Thyroid gland (tissue), 4 donors: ENCODE results near the gene PSMD3. TPM values are rescaled to one million over a fixed set of nuclear protein-coding genes. Genes with fewer than 3 reads are reported as not detected.
"Not testable (repeated sequence)": the region's sequence is repeated elsewhere in the genome, so short reads cannot be mapped to it uniquely, and the experiment has no call there.

ENCODE experiments used
- DNase-seq, 2 donors: peaks; one replicate each; pipeline ENCODE4 v3.0.0-alpha.2; 2019
- H3K27ac ChIP-seq, 3 donors: fragments of 200-600 bp; sonication (generic); 1 replicate in 2 of 3; 2 replicates in 1 of 3; pipeline ENCODE4 v1.5.1; 2016 to 2019; ENCODE audit warnings: mild to moderate bottlenecking in 1 of 3, moderate library complexity in 1 of 3
- H3K27me3 ChIP-seq: fragments of 200-600 bp; sonication (generic); one replicate; pipeline ENCODE4 v1.5.1; 2019
- H3K36me3 ChIP-seq, 2 donors: fragments of 200-600 bp; sonication (generic); one replicate each; pipeline ENCODE4 v1.5.1; 2016 to 2019
- H3K4me1 ChIP-seq, 2 donors: fragments of 200-600 bp; sonication (generic); one replicate each; pipeline ENCODE4 v1.5.1; 2017 to 2019
- H3K4me3 ChIP-seq, 3 donors: fragments of 200-600 bp; sonication (generic); replicated peaks in 1 of 3; 1 replicate in 2 of 3; 2 replicates in 1 of 3; pipeline ENCODE4 v1.5.1; 2016; ENCODE audit warnings: mild to moderate bottlenecking in 1 of 3
- H3K9me3 ChIP-seq: fragments of 200-600 bp; sonication (generic); one replicate; pipeline ENCODE4 v1.5.1; 2017
- POLR2A ChIP-seq, 2 donors: fragments of 450-650 bp; IDR thresholded peaks; one replicate each; pipeline ENCODE4 v1.6.1; 2017; ENCODE audit warnings: antibody characterized with exemption in 2 of 2, mild to moderate bottlenecking in 2 of 2, moderate library complexity in 1 of 2
- WGBS, 2 donors: methylation state at CpG; one replicate each; pipeline ENCODE4 v1.1.5; 2017; 5-methylcytosine and 5-hydroxymethylcytosine counted together
- intact Hi-C: fragments of 100-400 bp; cut with DNase I; formaldehyde crosslinking; loops from one replicate; pipeline ENCODE4 v1.15.1; 2023
- total RNA-seq, 4 donors: library from RNA; depleted of rRNA; stranded (reverse); fragments of >200 nt; gene quantifications; one replicate each; pipeline ENCODE4 v1.2.3, GENCODE V29; 2016
- TF ChIP-seq, protein P1 (sequence below), 6 experiments: fragments of 200-600 bp in 3 of 6; fragments of 450-650 bp in 3 of 6; sonication (generic) in 3 of 6; IDR thresholded peaks; one replicate each; pipeline ENCODE4 v1.5.1; 2016 to 2019; ENCODE audit warnings: antibody characterized with exemption in 6 of 6, mild to moderate bottlenecking in 2 of 6, inconsistent platforms in 1 of 6, moderate library complexity in 1 of 6

PSMD3 gene
- total RNA-seq, 4 donors from 2014 or later, result 65.0 to 100 (median 98.8) TPM

DNA sequence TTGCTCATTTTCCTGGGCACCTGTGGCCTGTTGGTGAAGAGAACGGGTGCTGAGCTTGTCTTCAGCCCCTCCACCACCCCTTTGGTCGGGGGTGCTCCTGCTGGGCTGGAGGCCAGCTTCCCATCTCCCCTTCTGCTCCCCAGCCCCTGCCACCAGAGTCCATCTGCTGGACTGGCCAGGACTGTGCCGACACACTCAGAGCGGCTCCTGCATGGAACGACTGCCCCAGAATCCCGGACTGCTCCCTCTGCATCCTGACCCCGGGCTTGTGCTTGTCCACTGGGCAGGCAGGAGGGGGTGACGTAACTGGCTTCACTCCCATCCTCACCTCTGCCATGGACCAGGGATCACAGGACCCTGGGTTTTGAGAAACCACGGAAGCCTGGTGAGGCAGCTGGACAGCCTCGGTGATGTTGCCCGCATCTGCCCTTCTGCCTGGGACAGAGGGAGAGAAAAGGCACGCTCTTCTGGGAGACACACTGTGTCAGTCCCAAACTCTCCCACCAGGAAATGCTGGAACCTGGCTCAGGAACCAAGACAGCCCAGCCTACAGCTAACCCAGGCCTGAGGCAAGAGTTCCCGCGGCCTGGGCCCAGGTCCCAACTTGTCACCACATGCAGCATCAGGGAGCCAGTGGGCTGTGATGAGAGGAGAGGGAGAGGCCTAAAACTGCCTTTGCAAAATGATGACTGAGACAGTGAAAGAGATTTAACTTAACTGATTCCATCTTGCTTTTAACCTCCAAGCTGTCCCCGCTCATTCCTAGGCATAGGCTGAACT, 33.9 kb upstream of the PSMD3 start:
- H3K36me3 ChIP-seq, result no peaks in the 10 kb centered on the region
- no peaks in the 10 kb centered on the region for H3K4me1 ChIP-seq
- H3K9me3 ChIP-seq, result no peaks in the 10 kb centered on the region
- H3K4me3 ChIP-seq, result no peak overlapping the region
- no peaks in the 10 kb centered on the region for H3K27me3 ChIP-seq
- no peak for DNase-seq
- WGBS, 2 donors, result 81 to 88% methylated on average over 10 to 11 of the region's 15 CpGs
- intact Hi-C loops, result no loop called here
- TF ChIP-seq, protein P1, sequence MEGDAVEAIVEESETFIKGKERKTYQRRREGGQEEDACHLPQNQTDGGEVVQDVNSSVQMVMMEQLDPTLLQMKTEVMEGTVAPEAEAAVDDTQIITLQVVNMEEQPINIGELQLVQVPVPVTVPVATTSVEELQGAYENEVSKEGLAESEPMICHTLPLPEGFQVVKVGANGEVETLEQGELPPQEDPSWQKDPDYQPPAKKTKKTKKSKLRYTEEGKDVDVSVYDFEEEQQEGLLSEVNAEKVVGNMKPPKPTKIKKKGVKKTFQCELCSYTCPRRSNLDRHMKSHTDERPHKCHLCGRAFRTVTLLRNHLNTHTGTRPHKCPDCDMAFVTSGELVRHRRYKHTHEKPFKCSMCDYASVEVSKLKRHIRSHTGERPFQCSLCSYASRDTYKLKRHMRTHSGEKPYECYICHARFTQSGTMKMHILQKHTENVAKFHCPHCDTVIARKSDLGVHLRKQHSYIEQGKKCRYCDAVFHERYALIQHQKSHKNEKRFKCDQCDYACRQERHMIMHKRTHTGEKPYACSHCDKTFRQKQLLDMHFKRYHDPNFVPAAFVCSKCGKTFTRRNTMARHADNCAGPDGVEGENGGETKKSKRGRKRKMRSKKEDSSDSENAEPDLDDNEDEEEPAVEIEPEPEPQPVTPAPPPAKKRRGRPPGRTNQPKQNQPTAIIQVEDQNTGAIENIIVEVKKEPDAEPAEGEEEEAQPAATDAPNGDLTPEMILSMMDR (IDR thresholded peaks at IDR 0.05), result no peak
- no peak for TF ChIP-seq POLR2A (IDR thresholded peaks at IDR 0.05)
- H3K27ac ChIP-seq, result no peak overlapping the region

DNA sequence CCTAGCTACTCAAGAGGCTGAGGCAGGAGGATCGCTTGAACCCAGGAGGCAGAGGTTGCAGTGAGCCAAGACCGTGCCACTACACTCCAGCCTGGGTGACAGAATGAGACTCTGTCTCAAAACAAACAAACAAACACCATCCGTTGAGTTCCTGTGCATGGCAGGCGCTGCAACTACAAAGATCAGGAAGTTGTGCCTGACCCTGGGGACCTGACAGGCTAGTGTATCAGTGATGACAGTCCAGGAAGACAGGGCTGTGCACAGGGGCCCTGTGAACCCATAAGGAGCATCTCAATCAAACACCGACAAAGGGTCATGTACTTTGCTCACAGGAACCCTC, 32.1 kb upstream of the PSMD3 start:
- H3K36me3 ChIP-seq, H3K4me3 ChIP-seq, DNase-seq, H3K9me3 ChIP-seq, intact Hi-C loops, H3K4me1 ChIP-seq, H3K27me3 ChIP-seq, H3K27ac ChIP-seq: not testable (repeated sequence)
- 71 to 88% methylated on average over 5 of the region's 5 CpGs for WGBS, 2 donors

DNA sequence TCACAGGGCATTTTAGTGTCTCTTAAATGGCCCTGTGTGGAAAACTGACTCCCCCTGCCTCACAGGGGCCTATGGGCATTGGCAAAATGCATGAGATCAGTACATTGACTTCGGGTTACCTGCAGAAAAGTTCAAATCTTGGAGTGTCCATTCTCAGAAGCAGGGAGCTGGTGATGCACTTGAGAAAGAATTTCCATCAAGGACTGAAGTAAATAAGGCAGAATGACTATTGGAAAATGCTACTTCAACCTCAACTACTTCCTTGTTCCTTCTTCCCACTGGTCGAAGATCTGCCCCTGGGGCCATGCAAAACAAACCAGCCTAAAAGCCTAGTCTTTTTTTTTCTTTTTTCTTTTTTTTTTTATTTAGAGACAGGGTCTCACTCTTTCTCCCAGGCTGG, 31.6 kb upstream of the PSMD3 start:
- intact Hi-C loops, result no loop called here
- Histone ChIP-seq H3K4me3 (no peak overlapping the region), H3K27ac (no peak overlapping the region), H3K27me3 (no peaks in the 10 kb centered on the region), H3K36me3 (no peaks in the 10 kb centered on the region), H3K4me1 (peaks cover 4 to 9% of the 10 kb centered on the region in 2 donors), H3K9me3 (no peaks in the 10 kb centered on the region)
- 79 to 81% methylated on average over 2 of the region's 2 CpGs for WGBS, 2 donors
- no peak for DNase-seq
- no peak for TF ChIP-seq POLR2A (IDR thresholded peaks at IDR 0.05)
- TF ChIP-seq, protein P1 (IDR thresholded peaks at IDR 0.05), result no peak

GRCh38 chr17:39950871-39951348, 29.7 kb upstream of the PSMD3 start:
- Histone ChIP-seq H3K27me3 (no peaks in the 10 kb centered on the region), H3K9me3 (no peaks in the 10 kb centered on the region), H3K4me3 (no peak overlapping the region), H3K4me1 (peaks cover 4 to 9% of the 10 kb centered on the region in 2 donors), H3K36me3 (no peaks in the 10 kb centered on the region), H3K27ac (no peak overlapping the region)
- 73 to 79% methylated on average over 5 of the region's 5 CpGs for WGBS, 2 donors
- no peak for DNase-seq
- intact Hi-C loops, result loop anchor here (2.0 kb wide), 1 partner anchor 22 kb away; no protein-coding TSS in a partner anchor
- no peak for TF ChIP-seq POLR2A (IDR thresholded peaks at IDR 0.05)
- TF ChIP-seq, protein P1 (IDR thresholded peaks at IDR 0.05), result no peak

DNA sequence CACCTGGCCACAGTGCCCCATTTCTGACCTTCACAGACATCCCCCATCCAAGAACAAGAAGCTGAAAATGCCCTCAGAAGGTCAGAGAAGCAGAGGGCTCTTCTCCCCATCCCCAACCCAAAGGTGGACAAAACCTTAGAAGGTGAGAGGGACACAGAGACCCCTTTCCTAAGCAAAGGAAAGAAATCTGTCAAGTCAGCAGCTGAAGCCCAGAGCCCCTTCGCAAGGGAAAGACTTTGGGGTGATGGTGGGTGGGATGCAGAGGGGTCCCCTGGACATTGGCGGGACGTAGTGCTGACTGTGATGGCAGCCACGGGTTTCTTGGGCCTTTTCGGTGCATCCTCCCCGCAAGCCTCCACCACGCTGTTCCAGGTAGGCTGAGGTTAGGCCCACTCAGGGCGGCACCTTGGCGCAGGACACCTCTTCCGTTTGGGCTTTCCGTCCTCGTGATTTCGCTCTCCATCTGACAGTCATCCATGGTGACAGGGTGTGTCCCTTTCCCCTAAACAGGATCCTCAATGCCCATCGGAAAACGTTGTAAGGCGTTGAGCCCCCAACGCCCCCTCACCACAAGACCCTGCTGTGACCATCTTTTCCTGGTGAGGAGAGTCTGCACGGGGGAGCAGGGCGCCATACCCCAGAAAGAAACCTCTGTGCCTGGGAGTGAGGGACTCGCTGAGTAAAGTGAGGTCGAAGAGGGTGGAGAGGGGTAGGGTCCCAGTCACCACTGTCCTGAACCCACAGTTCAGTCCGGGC, 28.5 kb upstream of the PSMD3 start:
- Histone ChIP-seq H3K27me3 (no peaks in the 10 kb centered on the region), H3K36me3 (no peaks in the 10 kb centered on the region), H3K9me3 (no peaks in the 10 kb centered on the region), H3K4me1 (peaks cover 4 to 9% of the 10 kb centered on the region in 2 donors), H3K27ac (no peak overlapping the region), H3K4me3 (peak overlapping the region in 1 of 3 donors; percentile 32)
- TF ChIP-seq POLR2A (IDR thresholded peaks at IDR 0.05), result no peak
- TF ChIP-seq, protein P1 (IDR thresholded peaks at IDR 0.05), result no peak
- WGBS, 2 donors, result 65 to 67% methylated on average over 21 to 22 of the region's 22 CpGs
- peak in 1 of 2 donors; percentile 23 for DNase-seq
- intact Hi-C loops, result loop anchor here (2.0 kb wide), 1 partner anchor 23 kb away; no protein-coding TSS in a partner anchor
